Endodermal cell (in vitro differentiated cells): ENCODE data around the gene DPP4. TPM values are rescaled to one million over a fixed set of nuclear protein-coding genes. Genes with fewer than 3 reads are reported as not detected.

Source experiments
- DNase-seq: peaks from one replicate; pipeline ENCODE4 v3.0.0-alpha.2; 2017
- H3K27ac ChIP-seq: 2 replicates; pipeline ENCODE4 v1.5.1; 2013; ENCODE audit warnings: mild to moderate bottlenecking, low read depth, low read length, moderate library complexity
- H3K27me3 ChIP-seq: 2 replicates; pipeline ENCODE4 v1.6.1; 2013; ENCODE audit warnings: mild to moderate bottlenecking, low read length, moderate library complexity; ENCODE audit not compliant: insufficient read depth, control insufficient read depth, poor library complexity, severe bottlenecking
- H3K36me3 ChIP-seq: 2 replicates; pipeline ENCODE4 v1.7.0; 2013; ENCODE audit warnings: mild to moderate bottlenecking, low read length, moderate library complexity; ENCODE audit not compliant: control insufficient read depth, insufficient read depth
- H3K4me1 ChIP-seq: one replicate; pipeline ENCODE4 v1.7.0; 2013; ENCODE audit warnings: low read length; ENCODE audit not compliant: control insufficient read depth, insufficient read depth
- H3K4me3 ChIP-seq: 2 replicates; pipeline ENCODE4 v1.5.1; 2013; ENCODE audit warnings: mild to moderate bottlenecking, low read length, moderate library complexity
- H3K9ac ChIP-seq: 2 replicates; pipeline ENCODE4 v1.6.1; 2013; ENCODE audit warnings: mild to moderate bottlenecking, low read length, moderate library complexity; ENCODE audit not compliant: poor library complexity, severe bottlenecking; ENCODE audit errors: extremely low read depth
- H3K9me3 ChIP-seq: 2 replicates; pipeline ENCODE4 v1.6.1; 2013; ENCODE audit warnings: mild to moderate bottlenecking, low read length, moderate library complexity; ENCODE audit not compliant: control insufficient read depth
- H3K27ac Mint-ChIP-seq: 2 replicates; pipeline ENCODE4 v1.8.0; 2020; ENCODE audit warnings: mixed read lengths
- H3K27me3 Mint-ChIP-seq: 2 replicates; pipeline ENCODE4 v1.8.0; 2021; ENCODE audit warnings: mild to moderate bottlenecking, mixed read lengths; ENCODE audit not compliant: insufficient read depth
- H3K36me3 Mint-ChIP-seq: 2 replicates; pipeline ENCODE4 v1.8.0; 2020; ENCODE audit warnings: low read depth, mixed read lengths
- H3K4me1 Mint-ChIP-seq: 2 replicates; pipeline ENCODE4 v1.8.0; 2020; ENCODE audit warnings: mixed read lengths
- H3K4me3 Mint-ChIP-seq: 2 replicates; pipeline ENCODE4 v1.8.0; 2020; ENCODE audit warnings: mild to moderate bottlenecking, moderate library complexity, mixed read lengths
- H3K9me3 Mint-ChIP-seq: 2 replicates; pipeline ENCODE4 v1.8.0; 2020; ENCODE audit warnings: mild to moderate bottlenecking, mixed read lengths
- WGBS, 2 experiments: methylation state at CpG; one replicate each; pipeline versions ENCODE4 v1.1.5 to v1.1.7; 2013; ENCODE audit warnings: missing lambda C conversion rate in 2 of 2, mixed read lengths in 1 of 2; ENCODE audit not compliant: insufficient coverage in 1 of 2, insufficient read length in 1 of 2; 5-methylcytosine and 5-hydroxymethylcytosine counted together
- total RNA-seq, 2 donors: library from RNA; stranded (reverse); fragmentation: NEBNext Ultra II Directional in 1 of 2; extraction: Animal tissue kit (Norgen Biotek cat#: 25700) in 1 of 2; gene quantifications; 2 replicates in 1 of 2; 3 replicates in 1 of 2; pipeline ENCODE4 v1.2.1, GENCODE V29; 2021
- TF ChIP-seq, protein P1 (sequence below): fragments of 200-600 bp; sonication (generic); conservative IDR thresholded peaks from 2 replicates; pipeline ENCODE4 v1.5.0; 2021; ENCODE audit warnings: antibody characterized with exemption, mild to moderate bottlenecking

The DPP4 gene
- total RNA-seq, 2 donors from 2014 or later, result 0.46 to 1.2 TPM

DNA sequence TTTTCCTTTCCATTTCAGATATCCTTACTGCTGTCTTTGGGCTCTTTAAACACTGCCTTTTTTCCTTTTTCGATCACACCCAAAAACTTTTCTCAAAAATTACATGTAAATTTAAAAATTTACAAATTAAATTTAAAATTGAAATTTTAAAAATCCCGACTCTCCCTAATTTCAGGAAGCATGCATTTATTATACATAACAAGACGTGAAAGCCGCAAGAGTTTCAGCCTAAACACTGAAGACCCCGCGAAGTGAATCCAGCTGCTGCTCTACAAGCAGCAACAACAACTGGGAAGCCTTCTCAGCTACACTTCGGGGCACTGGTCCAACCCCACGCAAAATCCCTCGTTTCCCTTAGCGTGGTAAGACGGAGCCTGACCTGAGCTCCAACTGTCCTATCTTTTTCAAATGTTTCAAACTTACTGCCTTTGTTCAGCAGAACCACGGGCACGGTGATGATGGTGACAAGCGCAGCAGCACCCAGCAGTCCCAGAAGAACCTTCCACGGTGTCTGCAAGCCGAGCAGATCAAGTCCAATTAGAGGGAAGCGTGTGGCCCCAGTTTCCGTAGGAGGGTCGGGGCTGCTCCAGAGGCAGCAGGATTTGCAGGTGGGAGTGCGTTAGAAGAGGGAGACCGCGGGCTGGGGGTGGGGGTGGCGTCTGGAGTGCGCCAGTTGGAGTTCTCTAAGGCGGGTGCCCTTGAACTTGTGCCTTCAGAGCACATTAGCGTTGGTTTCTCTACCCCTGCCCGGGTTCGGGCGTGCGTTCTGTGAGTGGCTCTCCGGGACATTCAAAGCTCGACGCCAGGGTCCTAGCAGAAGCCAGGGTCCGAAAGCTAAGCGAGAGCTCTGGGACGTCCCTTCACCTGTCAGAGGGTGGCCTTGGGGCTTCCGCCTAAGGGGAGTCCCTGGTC lies 783 bp downstream of the DPP4 start:
- H3K27me3 Mint-ChIP-seq, result peaks cover 84% of the 10 kb centered on the region
- peak; percentile 77 for DNase-seq
- H3K9ac ChIP-seq, result peak overlapping the region; percentile 3

DNA sequence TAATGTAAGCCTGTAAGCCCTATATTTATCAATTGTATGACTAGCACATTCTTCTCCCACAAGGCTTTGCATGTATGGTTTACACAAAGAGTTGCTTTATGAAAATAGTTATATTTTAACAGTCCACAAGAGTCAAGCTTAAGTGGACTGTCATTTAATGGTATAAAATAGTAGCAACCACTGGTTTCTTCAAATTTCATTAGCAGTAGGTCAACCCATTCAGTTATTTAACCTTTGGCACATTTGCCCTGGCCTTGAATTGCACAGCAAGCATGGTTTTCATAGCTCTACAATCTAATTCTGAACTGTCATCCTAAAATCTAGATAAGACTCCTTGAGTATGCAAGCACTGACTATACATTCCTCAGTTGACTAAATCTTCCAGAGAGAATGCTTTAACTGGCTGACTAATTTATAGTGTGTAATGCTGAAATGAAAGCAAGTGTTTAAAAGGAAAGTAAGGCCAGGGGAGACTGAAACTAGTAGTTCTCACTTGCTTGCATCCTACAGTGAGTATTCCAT lies 1.8 kb downstream of the DPP4 start:
- Histone ChIP-seq H3K9me3 (peaks cover 13% of the 10 kb centered on the region), H3K27me3 (peaks cover 54% of the 10 kb centered on the region), H3K4me1 (peaks cover 9% of the 10 kb centered on the region), H3K9ac (no peak overlapping the region), H3K27ac (no peak overlapping the region), H3K36me3 (no peaks in the 10 kb centered on the region), H3K4me3 (peak overlapping the region; percentile 47)
- no peaks in the 10 kb centered on the region for H3K36me3 Mint-ChIP-seq
- DNase-seq, result no peak
- H3K9me3 Mint-ChIP-seq, result peaks cover 6% of the 10 kb centered on the region
- peaks cover 74% of the 10 kb centered on the region for H3K27me3 Mint-ChIP-seq
- H3K4me1 Mint-ChIP-seq, result peaks cover 34% of the 10 kb centered on the region
- no peak overlapping the region for H3K27ac Mint-ChIP-seq
- TF ChIP-seq, protein P1, sequence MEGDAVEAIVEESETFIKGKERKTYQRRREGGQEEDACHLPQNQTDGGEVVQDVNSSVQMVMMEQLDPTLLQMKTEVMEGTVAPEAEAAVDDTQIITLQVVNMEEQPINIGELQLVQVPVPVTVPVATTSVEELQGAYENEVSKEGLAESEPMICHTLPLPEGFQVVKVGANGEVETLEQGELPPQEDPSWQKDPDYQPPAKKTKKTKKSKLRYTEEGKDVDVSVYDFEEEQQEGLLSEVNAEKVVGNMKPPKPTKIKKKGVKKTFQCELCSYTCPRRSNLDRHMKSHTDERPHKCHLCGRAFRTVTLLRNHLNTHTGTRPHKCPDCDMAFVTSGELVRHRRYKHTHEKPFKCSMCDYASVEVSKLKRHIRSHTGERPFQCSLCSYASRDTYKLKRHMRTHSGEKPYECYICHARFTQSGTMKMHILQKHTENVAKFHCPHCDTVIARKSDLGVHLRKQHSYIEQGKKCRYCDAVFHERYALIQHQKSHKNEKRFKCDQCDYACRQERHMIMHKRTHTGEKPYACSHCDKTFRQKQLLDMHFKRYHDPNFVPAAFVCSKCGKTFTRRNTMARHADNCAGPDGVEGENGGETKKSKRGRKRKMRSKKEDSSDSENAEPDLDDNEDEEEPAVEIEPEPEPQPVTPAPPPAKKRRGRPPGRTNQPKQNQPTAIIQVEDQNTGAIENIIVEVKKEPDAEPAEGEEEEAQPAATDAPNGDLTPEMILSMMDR, result no peak
- H3K4me3 Mint-ChIP-seq, result no peak overlapping the region

More for the DNA sequence above, 783 bp downstream of the DPP4 start:
- Mint-ChIP-seq H3K4me1 (peaks cover 34% of the 10 kb centered on the region), H3K9me3 (peaks cover 16% of the 10 kb centered on the region), H3K27ac (no peak overlapping the region), H3K4me3 (peak overlapping the region; percentile 52), H3K36me3 (no peaks in the 10 kb centered on the region)
- peaks cover 9% of the 10 kb centered on the region for H3K4me1 ChIP-seq
- peaks cover 20% of the 10 kb centered on the region for H3K9me3 ChIP-seq
- no peak overlapping the region for H3K27ac ChIP-seq
- TF ChIP-seq, protein P1, result no peak
- H3K4me3 ChIP-seq, result peak overlapping the region; percentile 81
- peaks cover 61% of the 10 kb centered on the region for H3K27me3 ChIP-seq
- WGBS, 2 experiments, result 15% methylated on average over 26 to 37 of the region's 37 CpGs
- no peaks in the 10 kb centered on the region for H3K36me3 ChIP-seq

DNA sequence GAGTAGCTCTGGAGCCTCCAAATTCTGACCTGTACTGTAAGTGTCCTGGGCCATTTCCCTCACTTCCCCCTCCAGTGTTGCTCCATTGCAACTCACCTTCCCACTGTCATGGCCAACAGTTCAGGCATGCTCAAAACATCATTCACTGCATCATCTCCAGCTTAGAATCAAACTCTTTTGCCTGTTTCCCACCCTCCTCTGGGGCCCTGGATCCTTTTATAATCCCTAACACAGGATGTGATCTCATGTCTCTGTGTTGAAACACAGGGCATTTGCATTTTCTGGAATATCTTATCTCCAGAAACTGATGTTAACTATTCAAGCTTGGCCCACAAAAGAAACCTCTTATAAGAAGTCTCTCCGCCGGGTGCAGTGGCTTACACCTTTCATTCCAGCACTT lies 3.0 kb downstream of the DPP4 start:
- Mint-ChIP-seq H3K4me3 (no peak overlapping the region), H3K9me3 (no peaks in the 10 kb centered on the region), H3K27me3 (peaks cover 61% of the 10 kb centered on the region), H3K36me3 (no peaks in the 10 kb centered on the region), H3K27ac (no peak overlapping the region), H3K4me1 (peaks cover 40% of the 10 kb centered on the region)
- no peak overlapping the region for H3K27ac ChIP-seq
- H3K9me3 ChIP-seq, result peaks cover 6% of the 10 kb centered on the region
- no peak overlapping the region for H3K9ac ChIP-seq
- TF ChIP-seq, protein P1, result no peak
- WGBS, 2 experiments, result 69 to 91% methylated on average over 2 of the region's 2 CpGs
- no peak for DNase-seq
- peaks cover 42% of the 10 kb centered on the region for H3K27me3 ChIP-seq
- no peaks in the 10 kb centered on the region for H3K36me3 ChIP-seq
- no peak overlapping the region for H3K4me3 ChIP-seq
- H3K4me1 ChIP-seq, result peaks cover 9% of the 10 kb centered on the region
